GM18505 (cell line): ENCODE results near the gene TMEM128.

Experiments used
- ATAC-seq: cut with Tn5 transposase; IDR thresholded peaks from one replicate; pipeline ENCODE4 v1.9.1; 2021; ENCODE audit not compliant: unreplicated experiment
- POLR2A ChIP-seq: IDR thresholded peaks from 4 replicates; pipeline ENCODE4 v1.6.1; 2011; ENCODE audit warnings: borderline replicate concordance; ENCODE audit not compliant: insufficient read depth, insufficient read length; ENCODE audit errors: extremely low read depth

TMEM128 gene

DNA sequence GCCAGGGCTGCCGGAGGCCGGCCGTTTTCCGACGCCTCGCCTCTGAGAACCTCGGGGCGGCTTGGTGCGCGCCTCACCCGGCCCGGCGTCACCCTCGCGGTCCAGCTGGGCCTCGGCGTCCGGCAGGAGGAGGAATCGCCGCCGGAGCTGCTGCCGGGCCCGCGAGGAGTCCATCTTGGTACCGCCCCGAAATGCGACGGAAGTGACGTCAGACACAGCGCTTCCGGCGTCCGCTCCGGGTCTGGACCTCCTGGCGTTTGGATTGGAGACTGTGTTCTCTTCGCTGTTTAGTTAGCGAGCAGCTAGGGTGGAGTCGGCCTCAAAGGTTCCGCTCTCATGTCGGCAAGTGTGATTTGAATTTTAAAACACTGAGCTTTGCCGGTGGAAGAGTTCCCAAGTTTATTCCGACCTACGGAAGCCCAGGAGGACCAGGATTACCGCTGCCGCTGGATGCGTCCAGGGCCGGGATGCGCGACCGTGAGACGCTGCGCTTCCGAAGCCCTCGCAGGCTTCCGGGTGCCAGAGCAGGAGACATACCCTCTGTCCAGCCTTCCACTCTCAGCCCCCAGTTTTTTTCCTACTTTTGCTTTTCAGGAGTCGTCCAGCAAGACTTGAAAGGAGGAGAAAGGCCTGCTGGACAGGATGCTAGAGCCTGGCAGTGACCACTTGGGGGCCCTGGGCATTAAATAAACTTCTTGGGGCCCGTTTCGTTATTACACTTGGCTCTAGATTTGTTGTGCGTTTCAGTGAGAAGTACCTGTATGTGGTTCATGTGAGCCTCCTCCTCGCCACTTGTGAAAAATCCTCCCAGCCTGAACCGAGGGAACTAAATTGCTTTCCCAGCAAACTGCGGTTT is at the start of gene TMEM128:
Gene TMEM128 (minus strand): TSS at position 195 of the 856 bp plus-strand sequence. CDS start 21 bp downstream, at position 174.
- peak; percentile 95 for ATAC-seq
- TF ChIP-seq POLR2A = peak; percentile 96

- TF ChIP-seq POLR2A = no peak
- no peak for ATAC-seq
Measured at GRCh38 chr4:4296283-4296846, 48.3 kb upstream of the TMEM128 start.

- ATAC-seq = no peak
- TF ChIP-seq POLR2A = no peak
Measured at GRCh38 chr4:4293279-4293678, 45.3 kb upstream of the TMEM128 start.

GRCh38 chr4:4289941-4290850 is 42.2 kb upstream of the TMEM128 start, which contains the start of the genes LYAR and ZBTB49:
Gene LYAR, minus strand, starts transcription at chr4:4290154. Its CDS starts 6,412 bp downstream, at chr4:4283742.
Gene ZBTB49, plus strand, starts transcription at chr4:4290251. Its CDS starts 9,695 bp downstream, at chr4:4299946.
- peak; percentile 80 for TF ChIP-seq POLR2A
- peak; percentile 90 for ATAC-seq

DNA sequence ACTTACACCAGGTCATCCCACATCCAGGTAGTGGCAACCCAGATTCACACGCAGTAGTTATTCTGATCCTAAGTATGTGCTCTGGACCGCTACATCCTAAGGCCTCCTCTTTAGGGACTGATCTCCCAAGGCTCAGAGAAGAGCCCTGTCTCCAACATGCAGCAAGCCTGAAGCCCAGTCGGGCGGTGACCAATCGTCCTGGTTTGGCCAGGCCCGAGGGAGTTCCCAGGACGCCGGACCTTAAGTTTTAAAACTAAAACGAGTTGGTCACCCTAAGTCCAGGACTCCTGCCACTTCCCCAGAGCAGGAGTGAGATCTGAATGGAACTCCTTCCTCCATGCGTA is 41.5 kb upstream of the TMEM128 start:
- peak; percentile 1 for ATAC-seq
- TF ChIP-seq POLR2A = no peak

- no peak for TF ChIP-seq POLR2A
- no peak for ATAC-seq
Measured at GRCh38 chr4:4289055-4289454, 41.0 kb upstream of the TMEM128 start.

- TF ChIP-seq POLR2A = no peak
- ATAC-seq = no peak
Measured at GRCh38 chr4:4288098-4288497, 40.1 kb upstream of the TMEM128 start.

DNA sequence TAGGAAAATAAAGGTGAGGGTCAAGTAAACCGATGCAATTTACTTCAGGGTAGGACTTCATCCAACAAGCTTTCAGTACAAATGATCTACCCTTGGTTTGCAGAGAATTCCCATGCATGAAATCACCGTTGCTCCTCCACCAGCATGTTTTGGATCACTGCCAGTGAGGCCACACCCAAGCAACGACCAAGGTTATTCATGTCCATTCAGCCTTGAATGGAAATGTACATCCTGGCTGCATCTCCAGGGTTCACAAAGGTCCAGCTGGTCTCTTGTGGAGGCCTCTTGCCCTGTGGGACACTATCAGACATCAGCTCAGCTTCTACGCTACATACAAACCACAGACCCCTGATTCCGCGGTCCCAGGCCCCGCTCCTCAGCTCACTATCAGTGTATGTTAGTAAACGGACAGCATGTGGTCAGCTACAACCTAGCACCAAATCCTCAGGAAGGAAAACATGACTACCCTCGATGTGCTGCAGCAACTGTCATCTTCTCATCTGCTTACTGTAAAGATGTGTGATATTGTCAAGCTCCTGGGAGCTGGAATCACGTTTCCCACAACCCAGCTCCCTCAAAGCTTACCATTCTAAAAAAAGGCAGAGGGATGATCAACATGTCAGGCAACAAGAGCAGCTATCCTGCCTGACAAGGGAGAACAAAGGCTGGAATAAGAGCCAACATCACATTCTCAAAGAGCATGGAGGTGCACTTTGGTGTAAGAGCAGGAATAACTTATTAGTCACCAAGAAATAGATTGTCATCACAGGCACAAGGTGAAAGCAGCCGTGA is 37.0 kb upstream of the TMEM128 start:
- no peak for TF ChIP-seq POLR2A
- ATAC-seq = no peak

- ATAC-seq = no peak
- TF ChIP-seq POLR2A = no peak
Measured at GRCh38 chr4:4281787-4282186, 33.8 kb upstream of the TMEM128 start.

DNA sequence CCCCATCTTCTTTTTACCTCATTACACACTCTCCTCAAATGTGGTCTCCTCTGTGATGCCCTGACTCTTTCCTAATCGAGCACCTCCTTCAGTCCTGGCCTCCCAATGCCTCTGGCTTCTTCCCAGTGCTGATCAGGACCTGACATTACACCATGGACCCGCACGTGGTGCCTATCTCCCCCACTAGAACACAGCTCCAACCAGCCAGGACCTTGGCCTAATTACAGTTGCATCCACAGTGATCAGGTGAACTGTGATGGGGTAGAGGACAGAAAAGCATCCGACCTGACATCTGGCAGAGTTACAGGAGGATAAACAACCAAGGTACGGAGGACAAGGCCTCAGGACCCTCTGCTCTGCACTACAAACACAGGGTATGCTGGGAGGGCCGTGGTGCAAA is 29.5 kb upstream of the TMEM128 start:
- TF ChIP-seq POLR2A = no peak
- ATAC-seq = no peak

- no peak for ATAC-seq
- TF ChIP-seq POLR2A = no peak
Measured at GRCh38 chr4:4274226-4274625, 26.2 kb upstream of the TMEM128 start.

DNA sequence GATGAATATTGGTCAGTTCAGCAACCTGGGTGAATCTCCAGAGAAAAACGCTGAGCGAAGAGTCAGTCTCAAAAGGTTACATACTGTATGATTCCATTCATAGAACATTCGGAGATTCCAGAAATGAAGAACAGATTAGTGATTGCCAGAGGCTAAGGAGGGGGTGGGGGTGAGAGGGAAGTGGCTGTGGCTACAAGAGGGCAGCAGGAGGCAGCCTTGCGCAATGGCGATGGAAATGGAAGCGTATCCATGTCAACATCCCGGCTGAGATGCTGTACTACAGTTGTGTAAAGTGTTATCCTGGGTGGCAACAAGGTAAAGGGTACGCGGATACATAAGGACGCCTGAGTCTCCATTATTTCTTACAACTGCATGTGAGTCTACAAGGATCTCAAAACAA is 23.9 kb upstream of the TMEM128 start:
- no peak for ATAC-seq
- no peak for TF ChIP-seq POLR2A

- ATAC-seq = no peak
- no peak for TF ChIP-seq POLR2A
Measured at GRCh38 chr4:4270529-4270928, 22.5 kb upstream of the TMEM128 start.

DNA sequence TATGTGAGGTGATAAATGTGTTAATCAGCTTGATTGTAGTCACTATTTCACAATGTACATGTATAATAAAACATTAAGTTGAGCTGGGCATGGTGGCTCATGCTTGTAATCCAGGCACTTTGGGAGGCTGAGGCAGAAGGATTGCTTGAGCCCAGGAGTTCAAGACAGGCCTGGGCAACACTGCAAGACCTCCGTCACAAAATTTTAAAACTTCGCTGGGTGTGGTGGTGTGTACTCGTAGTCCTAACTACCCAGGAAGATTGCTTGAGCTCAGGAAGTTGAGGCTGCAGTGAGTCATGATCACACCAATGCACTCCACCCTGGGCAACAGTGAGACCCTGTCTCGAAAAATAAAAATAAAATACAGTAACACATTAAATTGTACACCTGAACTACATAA is 21.8 kb upstream of the TMEM128 start:
- TF ChIP-seq POLR2A = no peak
- no peak for ATAC-seq
